Immature natural killer cell (primary cell): Measurements from ENCODE around the gene SOAT1. TPM values are rescaled to one million over a fixed set of nuclear protein-coding genes. Genes with fewer than 3 reads are reported as not detected.

ENCODE experiments used
- DNase-seq, 3 donors: peaks; one replicate each; pipeline ENCODE4 v3.0.0; 2022; ENCODE audit warnings: mixed read lengths in 1 of 3
- H3K27ac Mint-ChIP-seq, 6 donors: one replicate each; pipeline ENCODE4 v1.8.0; 2020; ENCODE audit warnings: mixed read lengths in 6 of 6, mild to moderate bottlenecking in 5 of 6, inconsistent platforms in 4 of 6, moderate library complexity in 3 of 6
- H3K27me3 Mint-ChIP-seq, 3 donors: one replicate each; pipeline ENCODE4 v1.8.0; 2020 to 2021; ENCODE audit warnings: low read depth in 3 of 3, mild to moderate bottlenecking in 3 of 3, mixed read lengths in 3 of 3, moderate library complexity in 3 of 3, inconsistent platforms in 1 of 3
- H3K36me3 Mint-ChIP-seq, 3 donors: one replicate each; pipeline ENCODE4 v1.8.0; 2020; ENCODE audit warnings: mixed read lengths in 3 of 3, inconsistent platforms in 2 of 3, mild to moderate bottlenecking in 2 of 3
- H3K4me1 Mint-ChIP-seq, 2 donors: one replicate each; pipeline ENCODE4 v1.8.0; 2020; ENCODE audit warnings: inconsistent platforms in 2 of 2, mild to moderate bottlenecking in 2 of 2, mixed read lengths in 2 of 2, moderate library complexity in 1 of 2
- H3K4me3 Mint-ChIP-seq, 5 donors: one replicate each; pipeline ENCODE4 v1.8.0; 2020; ENCODE audit warnings: mild to moderate bottlenecking in 5 of 5, mixed read lengths in 5 of 5, inconsistent platforms in 3 of 5, moderate library complexity in 3 of 5
- H3K9me3 Mint-ChIP-seq, 6 donors: one replicate each; pipeline ENCODE4 v1.8.0; 2020; ENCODE audit warnings: mild to moderate bottlenecking in 6 of 6, mixed read lengths in 6 of 6, inconsistent platforms in 4 of 6, moderate library complexity in 3 of 6
- polyA plus RNA-seq, 3 donors: library from polyadenylated mRNA; unstranded; fragments of 300-500 nt; fragmentation: Illumina TruSeq; gene quantifications; one replicate each; pipeline ENCODE4 v1.2.3, GENCODE V29; 2021

The SOAT1 gene
- polyA plus RNA-seq, 3 donors from 2014 or later: 59.6 to 144 (median 95.3) TPM

DNA sequence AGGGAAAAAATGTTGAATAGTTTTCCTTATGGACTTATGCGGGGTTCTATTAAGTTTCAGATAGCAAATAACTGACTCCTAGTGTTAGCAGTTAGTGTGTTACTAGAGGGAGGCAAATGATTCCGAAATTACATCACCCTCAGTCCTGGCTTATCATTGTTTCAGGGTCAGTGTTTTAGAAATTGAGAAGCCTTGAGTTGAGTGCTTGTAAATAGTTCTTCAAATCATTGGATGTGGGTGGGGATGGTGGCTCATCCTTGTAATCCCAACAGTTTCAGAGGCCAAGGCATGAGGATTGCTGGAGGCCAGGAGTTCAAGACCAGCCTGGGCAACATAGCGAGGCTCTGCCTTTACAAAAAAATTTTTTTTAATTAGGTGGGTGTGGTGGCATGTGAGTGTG lies 21.3 kb downstream of the SOAT1 start:
- Mint-ChIP-seq H3K9me3 (no peaks in the 10 kb centered on the region), H3K36me3 (peaks cover 0 to 10% (median 0%) of the 10 kb centered on the region in 3 donors), H3K27ac (peak overlapping the region in 4 of 6 donors; percentile 14 to 34 (median 26)), H3K4me1 (peaks cover 37 to 73% of the 10 kb centered on the region in 2 donors), H3K4me3 (no peak overlapping the region), H3K27me3 (peaks cover 0 to 2% (median 0%) of the 10 kb centered on the region in 3 donors)
- no peak for DNase-seq

DNA sequence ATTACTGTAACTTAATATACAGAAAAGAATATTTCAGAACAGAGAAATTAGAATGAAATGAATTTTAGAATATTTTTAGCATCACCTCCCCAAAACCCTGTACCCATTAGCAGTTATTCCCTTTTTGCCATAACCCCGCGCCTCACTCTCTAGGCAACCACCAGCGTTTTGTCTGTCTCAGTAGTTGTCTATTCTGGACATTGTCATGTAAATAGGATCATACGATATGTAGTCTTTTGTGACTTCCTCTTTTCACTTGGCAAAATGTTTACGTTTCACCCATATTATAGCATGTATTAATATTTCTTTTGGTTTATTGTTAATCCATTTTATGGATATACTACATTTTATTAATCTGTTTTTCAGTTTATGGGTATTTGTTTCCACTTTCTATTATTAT lies 24.9 kb downstream of the SOAT1 start:
- DNase-seq: no peak
- Mint-ChIP-seq H3K9me3 (peaks cover 0 to 2% (median 0%) of the 10 kb centered on the region in 6 donors), H3K4me3 (peak overlapping the region in 1 of 5 donors; percentile 16), H3K36me3 (peaks cover 9 to 30% (median 19%) of the 10 kb centered on the region in 3 donors), H3K27me3 (peaks cover 0 to 2% (median 0%) of the 10 kb centered on the region in 3 donors), H3K4me1 (peaks cover 33 to 76% of the 10 kb centered on the region in 2 donors), H3K27ac (peak overlapping the region in 4 of 6 donors; percentile 25 to 62 (median 36))

DNA sequence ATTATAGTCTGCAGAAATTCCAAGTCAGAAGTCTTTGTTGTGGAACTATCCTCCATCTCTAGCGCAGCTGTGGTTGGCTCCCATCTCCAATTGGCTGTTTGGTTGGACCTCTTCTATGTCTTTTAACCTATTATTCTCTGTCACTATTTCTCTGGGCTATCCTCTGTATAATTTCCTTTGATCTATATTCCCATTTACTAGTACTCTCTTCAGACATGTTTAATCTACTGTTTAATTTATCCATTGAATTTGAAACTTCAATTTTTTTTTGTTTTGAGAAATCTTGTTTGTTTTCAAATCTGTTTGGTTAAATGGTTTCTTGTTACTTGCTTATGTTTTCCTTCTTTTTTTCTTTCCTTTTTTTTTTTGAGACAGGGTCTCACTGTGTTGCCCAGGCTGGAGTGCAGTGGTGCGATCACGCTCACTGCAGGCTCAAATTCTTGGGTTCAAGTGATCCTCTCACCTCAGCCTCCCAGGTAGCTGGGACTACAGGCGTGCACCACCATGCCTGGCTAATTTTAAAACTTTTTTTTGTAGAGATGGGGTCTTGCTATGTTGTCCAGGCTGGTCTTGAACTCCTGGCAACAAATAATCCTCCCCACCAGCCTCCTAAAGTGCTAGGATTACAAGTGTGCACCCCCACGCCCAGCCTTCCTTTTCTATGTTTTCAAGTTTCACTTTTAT lies 28.1 kb downstream of the SOAT1 start:
- H3K4me3 Mint-ChIP-seq: no peak overlapping the region
- peaks cover 28 to 60% of the 10 kb centered on the region in 2 donors for H3K4me1 Mint-ChIP-seq
- H3K36me3 Mint-ChIP-seq: peaks cover 18 to 39% (median 28%) of the 10 kb centered on the region in 3 donors
- no peak overlapping the region for H3K27ac Mint-ChIP-seq
- no peak for DNase-seq
- peaks cover 0 to 2% (median 0%) of the 10 kb centered on the region in 6 donors for H3K9me3 Mint-ChIP-seq
- peaks cover 0 to 2% (median 0%) of the 10 kb centered on the region in 3 donors for H3K27me3 Mint-ChIP-seq

DNA sequence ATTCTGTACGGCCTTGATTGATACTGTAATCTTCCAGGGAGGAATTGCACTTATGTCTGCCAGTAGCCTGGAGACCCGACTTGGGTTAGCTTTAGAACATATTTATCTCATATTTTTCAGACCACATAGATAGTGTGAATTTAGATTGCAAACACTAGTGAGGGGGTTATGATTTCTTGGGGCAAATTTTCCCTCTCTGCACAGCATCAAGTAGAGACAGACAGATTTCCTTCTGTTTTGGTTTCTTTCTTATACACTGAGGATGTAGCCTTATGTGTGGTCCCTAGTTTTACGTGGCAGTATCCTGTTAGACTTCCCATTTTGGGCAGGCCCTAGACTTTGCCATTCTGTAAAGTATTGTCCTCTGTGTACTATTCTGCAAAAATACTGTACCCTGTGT lies 29.0 kb downstream of the SOAT1 start:
- Mint-ChIP-seq H3K27ac (peak overlapping the region in 2 of 6 donors; percentile 25 to 65), H3K4me1 (peaks cover 26 to 54% of the 10 kb centered on the region in 2 donors), H3K4me3 (no peak overlapping the region), H3K9me3 (peaks cover 0 to 2% (median 0%) of the 10 kb centered on the region in 6 donors), H3K27me3 (peaks cover 0 to 4% (median 0%) of the 10 kb centered on the region in 3 donors), H3K36me3 (peaks cover 26 to 44% (median 33%) of the 10 kb centered on the region in 3 donors)
- DNase-seq: no peak

DNA sequence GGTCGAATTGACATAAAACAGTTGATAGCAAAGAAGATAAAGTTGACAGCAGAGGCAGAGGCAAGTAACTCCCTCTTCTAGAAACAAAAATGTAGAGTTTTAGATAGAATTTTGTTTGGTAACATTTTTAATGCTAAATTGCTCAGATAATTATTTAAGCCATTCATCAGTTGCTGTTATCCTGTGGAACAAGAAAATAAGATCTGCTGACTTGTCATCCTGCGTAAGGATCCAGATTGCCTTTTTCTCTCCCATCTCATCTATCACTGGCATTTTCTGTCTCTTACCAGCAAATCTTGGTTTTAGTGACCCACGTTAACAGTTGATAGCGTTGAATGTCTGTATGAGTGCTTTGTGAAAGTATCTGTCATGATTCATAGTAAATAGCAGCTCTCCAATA lies 29.8 kb downstream of the SOAT1 start:
- peaks cover 29 to 46% (median 33%) of the 10 kb centered on the region in 3 donors for H3K36me3 Mint-ChIP-seq
- peak overlapping the region in 2 of 6 donors; percentile 6 to 23 for H3K27ac Mint-ChIP-seq
- H3K27me3 Mint-ChIP-seq: peaks cover 0 to 2% (median 0%) of the 10 kb centered on the region in 3 donors
- DNase-seq: no peak
- peaks cover 0 to 2% (median 0%) of the 10 kb centered on the region in 6 donors for H3K9me3 Mint-ChIP-seq
- no peak overlapping the region for H3K4me3 Mint-ChIP-seq
- H3K4me1 Mint-ChIP-seq: peaks cover 20 to 46% of the 10 kb centered on the region in 2 donors

DNA sequence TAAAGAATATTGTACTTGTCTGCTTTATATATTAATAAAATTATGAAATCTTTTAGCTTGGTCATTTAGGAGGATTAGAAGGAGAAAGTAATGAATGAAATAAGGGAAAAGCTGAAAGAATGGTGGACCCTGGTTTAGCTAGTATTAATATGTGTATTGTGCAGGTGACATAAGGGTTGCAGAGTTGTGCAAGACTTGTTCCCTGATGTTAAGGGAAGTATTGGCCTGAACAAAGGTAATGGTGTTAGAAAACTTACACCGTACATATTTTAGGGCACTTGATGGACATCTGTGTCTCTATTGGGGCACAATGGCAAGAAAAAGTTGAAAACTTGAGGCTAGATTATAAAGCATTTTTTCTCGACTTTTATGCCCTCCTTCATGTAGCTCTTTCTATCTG lies 32.2 kb downstream of the SOAT1 start:
- H3K36me3 Mint-ChIP-seq: peaks cover 34 to 48% (median 38%) of the 10 kb centered on the region in 3 donors
- H3K27me3 Mint-ChIP-seq: peaks cover 0 to 2% (median 2%) of the 10 kb centered on the region in 3 donors
- no peak overlapping the region for H3K27ac Mint-ChIP-seq
- no peak for DNase-seq
- no peak overlapping the region for H3K4me3 Mint-ChIP-seq
- peaks cover 0 to 2% (median 0%) of the 10 kb centered on the region in 6 donors for H3K9me3 Mint-ChIP-seq
- peaks cover 17 to 44% of the 10 kb centered on the region in 2 donors for H3K4me1 Mint-ChIP-seq

DNA sequence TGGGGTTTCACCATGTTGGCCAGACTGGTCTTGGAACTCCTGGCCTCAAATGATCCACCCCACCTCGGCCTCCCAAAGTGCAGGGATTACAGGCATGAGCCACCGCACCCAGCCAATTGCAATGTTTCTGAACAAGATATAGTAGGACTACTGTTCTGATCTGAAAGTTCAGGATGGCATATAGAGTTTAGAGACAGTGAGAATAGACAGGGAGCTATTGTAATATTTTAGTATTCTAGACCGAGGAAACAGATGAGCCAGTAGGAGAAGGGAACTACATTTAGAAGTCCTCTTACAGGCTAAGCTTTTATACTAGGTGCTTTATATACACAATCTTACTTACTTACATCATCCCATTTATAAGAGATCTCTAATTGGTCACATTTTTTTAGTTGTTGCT lies 33.1 kb downstream of the SOAT1 start:
- Mint-ChIP-seq H3K9me3 (peaks cover 0 to 2% (median 0%) of the 10 kb centered on the region in 6 donors), H3K4me3 (no peak overlapping the region), H3K27me3 (peaks cover 0 to 2% (median 2%) of the 10 kb centered on the region in 3 donors), H3K36me3 (peaks cover 33 to 42% (median 34%) of the 10 kb centered on the region in 3 donors), H3K4me1 (peaks cover 19 to 46% of the 10 kb centered on the region in 2 donors), H3K27ac (no peak overlapping the region)
- no peak for DNase-seq

DNA sequence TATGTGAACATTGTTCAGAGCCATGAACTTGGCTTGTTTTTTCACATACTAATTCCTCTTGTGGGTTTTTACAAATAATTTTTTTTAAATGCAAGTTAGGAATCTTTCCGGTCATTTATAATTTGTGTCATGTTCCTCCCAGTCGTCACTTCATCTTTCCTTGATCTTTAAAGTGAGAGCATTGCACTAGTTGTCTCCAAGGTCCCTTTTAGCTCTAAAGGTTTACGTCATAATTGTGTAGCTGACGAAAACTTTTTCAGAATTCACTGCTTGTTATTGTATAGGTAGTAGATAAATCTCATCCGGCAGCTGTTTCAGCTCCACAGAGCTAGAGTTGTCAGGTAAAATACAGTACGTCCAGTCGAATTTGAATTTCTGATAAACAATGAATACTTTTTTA lies 33.6 kb downstream of the SOAT1 start:
- peaks cover 30 to 39% (median 31%) of the 10 kb centered on the region in 3 donors for H3K36me3 Mint-ChIP-seq

DNA sequence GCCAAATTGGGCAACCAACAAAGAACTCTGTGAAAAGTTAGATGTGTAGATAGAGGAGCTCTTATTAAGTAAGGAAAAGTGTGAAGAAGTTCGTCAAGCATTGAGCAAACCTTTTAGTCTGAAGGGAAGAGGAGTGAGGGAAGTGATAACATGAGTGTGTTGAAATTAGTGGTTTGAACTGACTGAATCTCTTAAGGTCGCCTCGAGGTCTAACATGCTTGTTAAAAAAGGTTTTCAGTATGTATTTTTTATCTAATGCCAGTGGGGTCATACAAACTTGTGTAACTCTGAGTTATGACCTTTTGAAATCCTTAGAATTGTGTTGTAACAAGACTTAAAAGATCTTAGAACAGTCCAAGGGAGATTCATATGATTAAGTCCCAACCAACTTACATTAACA lies 34.1 kb downstream of the SOAT1 start:
- no peak for DNase-seq
- Mint-ChIP-seq H3K36me3 (peaks cover 25 to 34% (median 26%) of the 10 kb centered on the region in 3 donors), H3K27ac (no peak overlapping the region), H3K9me3 (peaks cover 0 to 2% (median 0%) of the 10 kb centered on the region in 6 donors), H3K4me3 (no peak overlapping the region), H3K27me3 (peaks cover 0 to 2% (median 2%) of the 10 kb centered on the region in 3 donors), H3K4me1 (peaks cover 15 to 45% of the 10 kb centered on the region in 2 donors)

More for the DNA sequence above, 33.6 kb downstream of the SOAT1 start:
- Mint-ChIP-seq H3K4me1 (peaks cover 16 to 45% of the 10 kb centered on the region in 2 donors), H3K4me3 (no peak overlapping the region), H3K27me3 (peaks cover 0 to 2% (median 2%) of the 10 kb centered on the region in 3 donors), H3K9me3 (peaks cover 0 to 2% (median 0%) of the 10 kb centered on the region in 6 donors), H3K27ac (no peak overlapping the region)
- DNase-seq: no peak

DNA sequence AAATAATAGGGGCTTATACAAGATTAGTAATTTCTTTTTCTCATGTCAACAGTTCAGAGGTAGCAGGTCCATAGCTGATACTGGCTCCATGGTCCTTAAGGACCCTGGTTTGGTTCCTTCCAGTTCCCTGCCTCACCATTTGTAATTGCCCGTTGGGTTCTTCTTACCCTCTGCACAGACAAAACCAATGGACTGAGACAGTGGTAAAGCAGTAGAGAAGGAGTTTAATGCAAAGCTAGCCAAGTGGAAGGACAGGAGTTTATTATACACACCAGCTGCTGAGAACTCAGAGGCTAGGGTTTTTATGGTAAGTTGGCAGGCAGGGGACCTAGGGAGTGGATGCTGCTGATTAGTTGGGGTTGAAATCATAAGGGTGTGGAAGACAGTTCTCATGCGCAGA lies 36.3 kb downstream of the SOAT1 start:
- Mint-ChIP-seq H3K4me3 (no peak overlapping the region), H3K4me1 (peaks cover 13 to 39% of the 10 kb centered on the region in 2 donors), H3K9me3 (peaks cover 0 to 2% (median 0%) of the 10 kb centered on the region in 6 donors), H3K27ac (peak overlapping the region in 5 of 6 donors; percentile 1 to 54 (median 51)), H3K36me3 (peaks cover 20 to 29% (median 25%) of the 10 kb centered on the region in 3 donors), H3K27me3 (peaks cover 0 to 2% (median 2%) of the 10 kb centered on the region in 3 donors)
- no peak for DNase-seq

DNA sequence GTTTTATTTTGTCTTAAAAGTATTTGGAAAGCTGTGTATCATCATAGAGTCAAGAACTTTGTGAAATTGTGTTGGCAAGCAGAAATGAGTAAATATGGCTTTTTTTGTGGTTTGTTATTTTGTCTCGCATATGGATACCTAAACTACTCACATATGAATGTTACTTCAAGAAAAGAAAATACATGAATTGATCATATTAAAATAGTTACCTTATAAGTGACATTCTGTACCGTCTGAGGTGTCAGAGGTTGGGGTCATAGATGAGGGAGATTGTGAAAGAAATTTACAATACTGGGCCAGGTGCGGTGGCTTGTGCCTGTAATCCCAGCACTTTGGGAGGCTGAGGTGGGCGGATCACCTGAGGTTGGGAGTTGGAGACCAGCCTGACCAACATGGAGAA lies 40.8 kb downstream of the SOAT1 start:
- H3K36me3 Mint-ChIP-seq: peaks cover 8 to 22% (median 14%) of the 10 kb centered on the region in 3 donors
- peaks cover 11 to 42% of the 10 kb centered on the region in 2 donors for H3K4me1 Mint-ChIP-seq
- H3K27me3 Mint-ChIP-seq: peaks cover 0 to 2% (median 0%) of the 10 kb centered on the region in 3 donors
- H3K9me3 Mint-ChIP-seq: no peaks in the 10 kb centered on the region
- H3K4me3 Mint-ChIP-seq: no peak overlapping the region
- peak overlapping the region in 2 of 6 donors; percentile 8 to 34 for H3K27ac Mint-ChIP-seq
- DNase-seq: no peak

DNA sequence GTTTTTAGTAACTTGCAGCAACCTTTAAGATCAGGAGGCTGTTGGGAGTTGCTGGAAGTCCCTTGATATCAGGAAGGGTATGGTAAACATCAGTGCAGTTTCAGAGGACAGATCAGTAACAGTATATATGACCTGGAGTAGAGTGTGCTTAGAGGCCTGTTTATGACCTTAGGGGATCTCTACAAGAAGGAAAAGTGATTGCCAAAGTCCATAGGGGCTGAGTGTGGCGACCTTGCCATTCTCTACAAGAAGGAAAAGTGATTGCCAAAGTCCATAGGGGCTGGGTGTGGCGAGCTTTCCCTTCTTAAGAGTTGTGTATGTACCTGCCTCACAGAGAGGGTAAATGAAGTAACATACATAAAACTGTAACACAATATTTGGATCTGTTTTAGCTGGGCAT lies 43.7 kb downstream of the SOAT1 start:
- no peak for DNase-seq
- Mint-ChIP-seq H3K27ac (peak overlapping the region in 4 of 6 donors; percentile 0 to 73 (median 22)), H3K4me1 (peaks cover 3 to 14% of the 10 kb centered on the region in 2 donors), H3K4me3 (no peak overlapping the region), H3K36me3 (peaks cover 8 to 28% (median 10%) of the 10 kb centered on the region in 3 donors), H3K27me3 (no peaks in the 10 kb centered on the region), H3K9me3 (no peaks in the 10 kb centered on the region)

DNA sequence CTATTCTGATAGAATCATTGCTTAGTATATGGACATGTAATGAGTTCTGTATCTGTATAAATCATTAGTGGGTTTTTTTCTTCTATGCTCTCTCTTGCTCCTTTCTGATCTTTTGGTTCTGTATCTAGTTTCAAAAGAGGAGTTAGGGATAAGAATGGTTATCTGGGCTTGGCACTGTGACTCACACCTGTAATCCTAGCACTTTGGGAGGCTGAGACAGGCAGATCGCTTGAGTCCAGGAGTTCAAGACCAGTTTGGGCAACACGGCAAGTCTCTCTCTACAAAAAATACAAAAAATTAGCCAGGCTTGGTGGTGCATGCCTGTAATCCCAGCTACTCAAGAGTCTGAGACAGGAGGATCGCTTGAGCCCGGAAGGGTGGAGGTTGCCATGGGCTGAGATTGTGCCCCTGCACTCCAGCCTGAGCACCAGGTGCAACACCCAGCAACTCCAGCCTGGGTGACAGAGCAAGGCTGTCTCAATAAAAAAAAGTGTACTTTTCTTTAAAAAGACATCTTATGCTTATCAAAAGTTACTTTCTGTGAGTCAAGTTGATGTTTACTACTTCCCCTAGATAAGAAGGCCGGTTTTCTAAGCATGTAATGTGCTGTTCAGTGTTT lies 44.5 kb downstream of the SOAT1 start:
- Mint-ChIP-seq H3K27ac (peak overlapping the region in 3 of 6 donors; percentile 62 to 72 (median 63)), H3K36me3 (peaks cover 14 to 35% (median 16%) of the 10 kb centered on the region in 3 donors), H3K4me3 (no peak overlapping the region), H3K9me3 (no peaks in the 10 kb centered on the region), H3K4me1 (peaks cover 0 to 10% of the 10 kb centered on the region in 2 donors), H3K27me3 (no peaks in the 10 kb centered on the region)
- no peak for DNase-seq

DNA sequence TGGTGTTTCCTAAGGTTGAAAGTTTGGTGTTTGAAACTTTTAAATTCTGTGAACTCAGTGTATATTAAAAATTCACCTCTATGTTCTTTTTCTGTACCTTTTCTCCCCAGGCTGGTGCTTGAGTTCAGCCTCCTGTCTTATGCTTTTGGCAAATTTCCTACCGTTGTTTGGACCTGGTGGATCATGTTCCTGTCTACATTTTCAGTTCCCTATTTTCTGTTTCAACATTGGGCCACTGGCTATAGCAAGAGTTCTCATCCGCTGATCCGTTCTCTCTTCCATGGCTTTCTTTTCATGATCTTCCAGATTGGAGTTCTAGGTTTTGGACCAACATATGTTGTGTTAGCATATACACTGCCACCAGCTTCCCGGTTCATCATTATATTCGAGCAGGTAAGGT lies 47.3 kb downstream of the SOAT1 start:
- Mint-ChIP-seq H3K27ac (no peak overlapping the region), H3K9me3 (no peaks in the 10 kb centered on the region), H3K4me1 (peaks cover 0 to 4% of the 10 kb centered on the region in 2 donors), H3K36me3 (peaks cover 19 to 44% (median 33%) of the 10 kb centered on the region in 3 donors), H3K27me3 (no peaks in the 10 kb centered on the region), H3K4me3 (no peak overlapping the region)
- DNase-seq: no peak
